Caco-2 (cell line): ENCODE data around the gene GPR12. TPM values are rescaled to one million over a fixed set of nuclear protein-coding genes. Genes with fewer than 3 reads are reported as not detected.

Experiments
- BruUV-seq: library from RNA; stranded (reverse); fragments of 400-500 nt; replicated peaks from 2 replicates; lab custom pipeline; 2021; lab: Mats Ljungman, UMichigan
- CTCF ChIA-PET: fragments of 300-600 bp; sonication (Branson Sonifier 250); formaldehyde crosslinking; loops from one replicate; lab custom pipeline; 2022; ENCODE audit warnings: antibody characterized with exemption; lab: Charles Lee
- POLR2A ChIA-PET: fragments of 300-600 bp; sonication (Branson Sonifier 250); formaldehyde crosslinking; loops from one replicate; lab custom pipeline; 2022; ENCODE audit warnings: antibody characterized with exemption; lab: Charles Lee
- DNase-seq, 2 experiments: peaks; one replicate each; pipeline versions ENCODE4 v3.0.0 to v3.0.0-alpha.2; 2020 to 2022
- H3K27me3 ChIP-seq: replicated peaks from 2 replicates; pipeline ENCODE4 v1.6.0; 2011; ENCODE audit warnings: low read length; ENCODE audit not compliant: control insufficient read depth, insufficient read depth
- H3K36me3 ChIP-seq: 2 replicates; pipeline ENCODE4 v1.5.1; 2011; ENCODE audit warnings: low read length; ENCODE audit not compliant: control insufficient read depth, insufficient read depth
- H3K4me1 ChIP-seq: fragments of 250-450 bp; sonication (Bioruptor Pico); 2 replicates; pipeline ENCODE4 v1.5.1; 2020; ENCODE audit warnings: mild to moderate bottlenecking
- H3K4me3 ChIP-seq: 2 replicates; pipeline ENCODE4 v1.5.1; 2011; ENCODE audit warnings: low read depth, mild to moderate bottlenecking, control low read depth, low read length
- H3K9me3 ChIP-seq: fragments of 250-450 bp; sonication (Bioruptor Pico); 2 replicates; pipeline ENCODE4 v1.5.1; 2020; ENCODE audit warnings: mild to moderate bottlenecking, moderate library complexity
- H3K27ac Mint-ChIP-seq: one replicate; pipeline ENCODE4 v1.8.0; 2022; ENCODE audit warnings: mixed read lengths; ENCODE audit not compliant: unreplicated experiment
- H3K27me3 Mint-ChIP-seq: one replicate; pipeline ENCODE4 v1.8.0; 2022; ENCODE audit warnings: mixed read lengths; ENCODE audit not compliant: insufficient read depth, unreplicated experiment
- H3K36me3 Mint-ChIP-seq: one replicate; pipeline ENCODE4 v1.8.0; 2022; ENCODE audit warnings: mild to moderate bottlenecking, mixed read lengths; ENCODE audit not compliant: insufficient read depth, unreplicated experiment
- H3K4me1 Mint-ChIP-seq: one replicate; pipeline ENCODE4 v1.8.0; 2022; ENCODE audit warnings: low read depth, mixed read lengths; ENCODE audit not compliant: unreplicated experiment
- H3K4me3 Mint-ChIP-seq: one replicate; pipeline ENCODE4 v1.8.0; 2022; ENCODE audit warnings: mild to moderate bottlenecking, moderate library complexity, mixed read lengths; ENCODE audit not compliant: unreplicated experiment
- H3K9me3 Mint-ChIP-seq: one replicate; pipeline ENCODE4 v1.8.0; 2022; ENCODE audit warnings: mixed read lengths; ENCODE audit not compliant: unreplicated experiment
- CTCF ChIP-seq, 2 experiments: fragments of 200-600 bp in 1 of 2; IDR thresholded peaks; 1 replicate in 1 of 2; 2 replicates in 1 of 2; pipeline versions ENCODE4 v1.5.1 to v1.8.0; 2011 to 2022; ENCODE audit warnings: antibody characterized with exemption in 1 of 2, control low read depth in 1 of 2, inconsistent platforms in 1 of 2, low read depth in 1 of 2, low read length in 1 of 2, mild to moderate bottlenecking in 1 of 2, moderate library complexity in 1 of 2; ENCODE audit not compliant: insufficient read depth in 1 of 2, severe bottlenecking in 1 of 2, unreplicated experiment in 1 of 2
- intact Hi-C: fragments of 100-400 bp; cut with micrococcal nuclease; formaldehyde crosslinking; loops from one replicate; pipeline ENCODE4 v1.10.0; 2022; ENCODE audit not compliant: unreplicated experiment
- total RNA-seq: library from RNA; stranded (reverse); gene quantifications from 2 replicates; pipeline ENCODE4 v1.2.3, GENCODE V29; 2022

GPR12 gene
- total RNA-seq, 1 experiment from 2014 or later = not detected

DNA sequence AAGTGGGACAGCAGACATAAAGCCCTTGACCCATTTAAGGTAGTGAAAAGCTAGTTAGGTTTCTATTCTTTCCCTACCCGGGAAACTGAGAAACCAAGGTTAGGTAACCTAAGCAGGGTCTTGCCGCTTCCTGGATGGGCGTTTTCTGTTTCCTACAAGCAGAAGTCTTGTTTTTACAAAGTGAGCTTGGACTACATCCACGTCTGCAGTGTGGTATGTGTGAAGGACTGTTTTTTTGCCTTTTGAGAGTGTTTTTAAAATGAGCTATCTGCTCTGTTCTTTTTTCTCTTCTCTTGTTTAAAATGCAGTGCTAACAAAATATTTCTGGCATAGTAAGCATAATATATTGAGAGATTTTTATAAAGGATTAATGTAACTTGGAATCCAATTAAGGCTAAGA lies 49.4 kb downstream of the GPR12 start:
- Histone ChIP-seq H3K4me3 (no peak overlapping the region), H3K4me1 (no peaks in the 10 kb centered on the region), H3K27me3 (no peaks in the 10 kb centered on the region), H3K36me3 (no peaks in the 10 kb centered on the region), H3K9me3 (no peaks in the 10 kb centered on the region)
- no peak overlapping the region for H3K27ac Mint-ChIP-seq
- intact Hi-C loops = no loop called here
- H3K4me1 Mint-ChIP-seq = no peaks in the 10 kb centered on the region
- no peak for DNase-seq
- POLR2A ChIA-PET = no interaction called here
- no peak for TF ChIP-seq CTCF (IDR thresholded peaks at IDR 0.05; ENCODE audit: insufficient read depth in 1 of 2, low read depth in 1 of 2, low read length in 1 of 2, severe bottlenecking in 1 of 2, unreplicated experiment in 1 of 2)
- no peaks in the 10 kb centered on the region for H3K9me3 Mint-ChIP-seq
- H3K36me3 Mint-ChIP-seq = no peaks in the 10 kb centered on the region
- no peak overlapping the region for H3K4me3 Mint-ChIP-seq
- peaks cover 6% of the 10 kb centered on the region for H3K27me3 Mint-ChIP-seq
- CTCF ChIA-PET = interaction anchor here (0.6 to 2.1 kb wide), 3 partner anchors 9 to 106 kb away, joined by 3 to 5 read pairs (median 3); no protein-coding TSS in a partner anchor
- BruUV-seq = no TSS peak

GRCh38 chr13:26710166-26710565 lies 50.4 kb downstream of the GPR12 start:
- ChIA-PET CTCF (interaction anchor here (2.1 kb wide), 1 partner anchor 12 kb away, joined by 5 read pairs; no protein-coding TSS in a partner anchor), POLR2A (no interaction called here)
- Histone ChIP-seq H3K4me1 (no peaks in the 10 kb centered on the region), H3K27me3 (no peaks in the 10 kb centered on the region), H3K36me3 (no peaks in the 10 kb centered on the region), H3K9me3 (no peaks in the 10 kb centered on the region), H3K4me3 (no peak overlapping the region)
- Mint-ChIP-seq H3K36me3 (no peaks in the 10 kb centered on the region), H3K4me3 (no peak overlapping the region), H3K27me3 (peaks cover 6% of the 10 kb centered on the region), H3K9me3 (no peaks in the 10 kb centered on the region), H3K4me1 (no peaks in the 10 kb centered on the region), H3K27ac (no peak overlapping the region)
- intact Hi-C loops = no loop called here
- DNase-seq = no peak
- no TSS peak for BruUV-seq
- no peak for TF ChIP-seq CTCF (IDR thresholded peaks at IDR 0.05; ENCODE audit: insufficient read depth in 1 of 2, low read depth in 1 of 2, low read length in 1 of 2, severe bottlenecking in 1 of 2, unreplicated experiment in 1 of 2)

DNA sequence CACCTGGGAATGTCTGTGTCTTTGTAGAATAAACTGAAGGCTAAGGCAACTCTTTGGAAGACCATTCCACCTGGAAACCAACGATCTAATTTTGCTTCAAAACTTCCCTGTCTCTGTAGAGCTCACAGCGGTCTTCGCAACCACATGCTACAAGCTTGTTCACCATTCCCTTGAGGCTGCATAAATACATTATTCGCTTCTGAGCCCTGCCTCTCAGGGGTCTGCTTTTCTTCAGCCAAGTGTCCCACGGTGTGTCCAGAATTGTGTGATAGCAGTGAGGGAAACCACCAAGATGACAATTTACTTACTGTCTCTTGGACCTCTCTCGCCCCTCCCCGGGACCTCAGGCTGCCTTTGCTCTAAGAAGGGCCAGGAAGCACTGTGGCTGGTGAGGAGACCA lies 51.1 kb downstream of the GPR12 start:
- no peaks in the 10 kb centered on the region for H3K27me3 ChIP-seq
- TF ChIP-seq CTCF (IDR thresholded peaks at IDR 0.05; ENCODE audit: insufficient read depth in 1 of 2, low read depth in 1 of 2, low read length in 1 of 2, severe bottlenecking in 1 of 2, unreplicated experiment in 1 of 2) = no peak
- H3K27ac Mint-ChIP-seq = no peak overlapping the region
- peaks cover 9% of the 10 kb centered on the region for H3K27me3 Mint-ChIP-seq
- CTCF ChIA-PET = no interaction called here
- no peak overlapping the region for H3K4me3 ChIP-seq
- H3K4me1 ChIP-seq = no peaks in the 10 kb centered on the region
- H3K36me3 Mint-ChIP-seq = no peaks in the 10 kb centered on the region
- intact Hi-C loops = no loop called here
- H3K9me3 ChIP-seq = no peaks in the 10 kb centered on the region
- no peak for DNase-seq
- POLR2A ChIA-PET = interaction anchor here (0.5 kb wide), 1 partner anchor 1298 kb away, joined by 3 read pairs; no protein-coding TSS in a partner anchor
- no peak overlapping the region for H3K4me3 Mint-ChIP-seq
- no peaks in the 10 kb centered on the region for H3K36me3 ChIP-seq
- H3K4me1 Mint-ChIP-seq = no peaks in the 10 kb centered on the region
- H3K9me3 Mint-ChIP-seq = no peaks in the 10 kb centered on the region
- no TSS peak for BruUV-seq
